Astrocyte of the cerebellum (primary cell): ENCODE results near the gene CLPTM1L.
"Not testable (repeated sequence)": the region's sequence is repeated elsewhere in the genome, so short reads cannot be mapped to it uniquely, and the experiment has no call there.

Source experiments
- DNase-seq: peaks from one replicate; pipeline ENCODE4 v3.0.0-alpha.2; 2011; ENCODE audit warnings: low read depth
- H3K4me3 ChIP-seq: 2 replicates; pipeline ENCODE4 v1.5.1; 2011; ENCODE audit warnings: mild to moderate bottlenecking, low read depth, low read length, moderate library complexity
- in situ Hi-C: cut with HindIII; loops from 2 replicates; pipeline ENCODE4 v1.10.0; 2017; ENCODE audit warnings: low sequenced_read_pairs
- TF ChIP-seq, protein P1 (sequence below): IDR thresholded peaks from 2 replicates; pipeline ENCODE4 v1.5.1; 2012; ENCODE audit warnings: low read length, low read depth, moderate library complexity, mild to moderate bottlenecking; ENCODE audit errors: missing control alignments

Gene CLPTM1L

DNA sequence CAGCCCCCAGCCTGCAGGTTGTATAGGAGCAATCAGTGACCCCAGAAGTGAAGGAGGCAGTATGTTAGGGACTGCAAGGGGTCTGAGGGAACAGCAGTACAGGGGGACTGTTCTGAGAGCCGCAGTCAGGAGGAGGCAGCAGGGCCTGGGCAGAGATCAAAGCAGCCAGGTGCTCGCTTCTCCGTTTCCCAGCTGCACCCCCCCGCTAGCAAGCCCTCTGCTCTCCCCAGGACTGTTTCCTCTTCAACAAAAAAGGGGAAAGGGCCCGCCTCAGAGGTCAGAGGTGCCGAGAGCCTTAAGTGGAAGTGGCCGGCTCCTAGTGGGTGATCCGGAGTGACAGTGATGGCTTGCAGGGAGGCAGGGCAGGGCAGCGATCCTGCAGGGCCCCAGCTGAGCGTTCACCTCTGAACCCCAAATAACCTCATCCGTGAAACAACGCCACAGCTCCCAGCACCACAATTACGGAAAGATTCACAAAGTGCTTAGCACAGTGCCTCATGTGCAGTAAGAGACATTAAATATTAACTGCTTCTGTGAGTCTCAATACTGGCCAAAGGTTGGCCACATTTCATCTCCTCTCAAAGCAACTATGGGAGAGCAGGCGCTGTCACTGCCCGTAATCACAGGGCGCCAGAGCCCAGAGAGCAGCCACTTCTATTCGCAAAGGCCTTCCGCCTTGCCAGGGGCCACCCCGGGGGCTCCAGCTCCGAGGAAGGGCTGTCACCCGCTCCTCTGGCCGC, 8.0 kb downstream of the CLPTM1L start:
- no peak overlapping the region for H3K4me3 ChIP-seq
- no peak for DNase-seq
- in situ Hi-C loops: no loop called here
- TF ChIP-seq, protein P1, sequence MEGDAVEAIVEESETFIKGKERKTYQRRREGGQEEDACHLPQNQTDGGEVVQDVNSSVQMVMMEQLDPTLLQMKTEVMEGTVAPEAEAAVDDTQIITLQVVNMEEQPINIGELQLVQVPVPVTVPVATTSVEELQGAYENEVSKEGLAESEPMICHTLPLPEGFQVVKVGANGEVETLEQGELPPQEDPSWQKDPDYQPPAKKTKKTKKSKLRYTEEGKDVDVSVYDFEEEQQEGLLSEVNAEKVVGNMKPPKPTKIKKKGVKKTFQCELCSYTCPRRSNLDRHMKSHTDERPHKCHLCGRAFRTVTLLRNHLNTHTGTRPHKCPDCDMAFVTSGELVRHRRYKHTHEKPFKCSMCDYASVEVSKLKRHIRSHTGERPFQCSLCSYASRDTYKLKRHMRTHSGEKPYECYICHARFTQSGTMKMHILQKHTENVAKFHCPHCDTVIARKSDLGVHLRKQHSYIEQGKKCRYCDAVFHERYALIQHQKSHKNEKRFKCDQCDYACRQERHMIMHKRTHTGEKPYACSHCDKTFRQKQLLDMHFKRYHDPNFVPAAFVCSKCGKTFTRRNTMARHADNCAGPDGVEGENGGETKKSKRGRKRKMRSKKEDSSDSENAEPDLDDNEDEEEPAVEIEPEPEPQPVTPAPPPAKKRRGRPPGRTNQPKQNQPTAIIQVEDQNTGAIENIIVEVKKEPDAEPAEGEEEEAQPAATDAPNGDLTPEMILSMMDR: no peak

DNA sequence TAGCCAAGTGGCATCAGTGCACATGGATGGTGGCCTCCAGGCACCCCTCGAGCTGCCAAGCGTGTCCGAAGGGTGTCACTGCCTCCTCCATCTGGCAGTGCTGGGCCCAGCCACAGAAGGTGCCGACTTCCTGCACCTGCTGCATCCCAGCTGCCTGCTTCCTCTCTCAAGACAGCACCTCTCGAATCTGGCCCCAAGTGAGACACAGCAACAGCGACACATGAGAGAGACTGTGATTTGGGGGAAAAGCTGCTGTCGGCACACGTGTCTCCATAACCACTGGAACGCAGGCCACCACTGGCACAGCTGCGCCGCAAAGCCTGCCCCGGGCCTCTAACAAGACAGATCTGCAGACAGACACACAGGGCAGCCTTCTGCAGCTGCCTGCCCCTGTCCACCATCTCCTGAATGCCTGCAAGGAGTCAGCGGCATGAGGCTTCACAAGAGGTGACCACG, 8.8 kb downstream of the CLPTM1L start:
- TF ChIP-seq, protein P1: no peak
- in situ Hi-C loops: no loop called here
- H3K4me3 ChIP-seq: no peak overlapping the region
- DNase-seq: no peak

DNA sequence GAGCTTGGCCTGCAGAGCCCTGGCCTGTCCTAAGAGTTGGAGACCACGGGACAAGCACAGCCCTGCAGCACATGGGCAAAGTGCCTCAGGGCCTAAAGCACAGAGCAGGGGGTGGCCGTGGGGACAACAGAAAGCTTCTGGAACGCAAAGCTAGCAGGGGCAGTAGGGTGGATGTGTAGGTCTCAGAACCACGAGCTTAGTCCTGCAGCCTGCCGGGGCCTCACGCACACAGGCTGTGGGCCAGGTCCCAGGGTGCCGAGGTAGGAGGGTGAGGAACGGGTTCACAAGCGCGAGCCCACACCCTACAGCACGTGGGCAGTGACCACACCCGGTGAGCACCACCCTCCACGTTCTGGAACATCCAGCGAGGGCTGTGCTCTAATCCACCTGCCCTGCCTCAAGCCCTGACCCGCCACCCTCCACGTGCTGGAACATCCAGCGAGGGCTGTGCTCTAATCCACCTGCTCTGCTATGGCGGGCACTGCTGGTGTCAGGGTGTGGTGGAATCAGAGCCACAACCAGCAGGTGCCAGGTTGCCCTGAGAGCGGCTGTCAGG, 9.3 kb downstream of the CLPTM1L start:
- in situ Hi-C loops: no loop called here
- TF ChIP-seq, protein P1: no peak
- H3K4me3 ChIP-seq: no peak overlapping the region
- no peak for DNase-seq

DNA sequence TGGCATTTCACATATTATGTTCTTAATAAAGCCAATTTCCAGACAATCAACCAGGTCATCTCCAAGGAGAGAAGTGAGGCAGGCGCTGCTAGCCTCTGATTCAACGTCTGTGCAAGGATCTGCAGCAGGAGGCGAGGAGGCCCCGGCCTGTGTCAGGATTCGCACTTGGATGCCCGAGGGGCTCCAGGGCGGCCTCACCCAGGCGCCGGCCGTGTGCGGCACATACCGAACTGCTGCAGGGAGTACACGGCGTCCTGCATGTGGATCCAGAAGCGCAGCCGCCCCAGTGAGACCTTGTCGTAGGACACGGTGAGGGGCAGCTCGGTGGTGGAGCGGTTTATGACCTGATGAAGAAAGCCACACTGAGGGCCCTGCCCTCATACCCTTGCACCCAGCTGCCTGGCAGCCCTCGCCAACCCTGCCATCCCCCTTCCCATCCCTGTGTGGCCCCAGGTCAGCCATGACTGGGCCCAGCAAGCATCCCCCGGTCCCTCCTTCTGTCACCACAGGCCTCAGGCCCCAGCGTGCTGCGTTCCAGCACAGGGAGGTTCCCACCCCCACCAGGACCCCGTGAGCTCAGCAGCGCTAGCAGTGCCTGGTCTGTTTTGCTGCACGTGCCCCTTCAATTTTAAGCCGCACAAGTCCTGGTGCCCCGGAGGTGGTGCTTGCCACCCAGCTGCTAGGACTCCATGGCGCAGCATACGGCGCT, 9.9 kb downstream of the CLPTM1L start:
- TF ChIP-seq, protein P1: no peak
- no peak overlapping the region for H3K4me3 ChIP-seq
- in situ Hi-C loops: no loop called here
- no peak for DNase-seq

DNA sequence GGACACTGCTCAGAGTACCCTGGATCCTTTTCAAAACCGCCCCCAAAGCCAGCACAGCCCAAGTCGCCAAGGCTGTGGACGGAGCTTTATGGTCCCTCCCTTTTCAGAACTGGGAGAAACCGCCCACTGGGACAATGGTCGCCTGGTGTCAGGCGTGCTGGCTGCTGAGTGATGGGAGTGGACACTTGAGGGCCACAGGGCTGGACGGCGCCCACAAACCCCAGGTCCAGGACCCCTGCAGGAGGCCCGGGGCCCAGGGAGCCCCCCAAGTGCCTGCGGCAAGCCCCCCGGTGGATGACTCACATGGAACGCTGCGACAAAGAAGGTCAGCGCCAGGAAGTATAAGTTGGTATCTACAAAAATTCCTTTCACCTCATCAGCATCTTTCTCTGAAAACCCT, 10.9 kb downstream of the CLPTM1L start:
- TF ChIP-seq, protein P1: no peak
- DNase-seq: no peak
- no peak overlapping the region for H3K4me3 ChIP-seq
- in situ Hi-C loops: no loop called here

DNA sequence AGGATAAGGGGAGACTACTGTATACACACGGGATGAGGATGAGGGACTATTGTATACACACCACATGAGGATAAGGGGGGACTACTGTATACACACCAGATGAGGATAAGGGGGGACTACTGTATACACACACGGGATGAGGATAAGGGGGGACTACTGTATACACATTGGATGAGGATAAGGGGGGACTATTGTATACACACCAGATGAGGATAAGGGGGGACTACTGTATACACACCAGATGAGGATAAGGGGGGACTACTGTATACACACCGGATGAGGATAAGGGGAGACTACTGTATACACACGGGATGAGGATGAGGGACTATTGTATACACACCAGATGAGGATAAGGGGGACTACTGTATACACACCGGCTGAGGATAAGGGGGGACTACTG, 11.6 kb downstream of the CLPTM1L start:
- DNase-seq, in situ Hi-C loops, H3K4me3 ChIP-seq: not testable (repeated sequence)
